Common myeloid progenitor, CD34-positive (primary cell): ENCODE measurements around the gene CCP110.

Experiments
- CTCF ChIA-PET: fragments of 350-600 bp; sonication (Branson Sonifier 250); formaldehyde crosslinking; loops from one replicate; lab custom pipeline; 2021; ENCODE audit warnings: antibody characterized with exemption; lab: Charles Lee
- POLR2A ChIA-PET: fragments of 350-600 bp; sonication (Branson Sonifier 250); formaldehyde crosslinking; loops from one replicate; lab custom pipeline; 2021; ENCODE audit warnings: antibody characterized with exemption; lab: Charles Lee
- DNase-seq, 3 donors: peaks; one replicate each; pipeline versions ENCODE4 v3.0.0 to v3.0.0-alpha.2; 2013
- H3K27ac ChIP-seq, 2 experiments: 1 replicate in 1 of 2; 2 replicates in 1 of 2; pipeline ENCODE4 v1.7.0; 2013; ENCODE audit warnings: inconsistent platforms in 2 of 2, low read length in 2 of 2, mild to moderate bottlenecking in 2 of 2, low read depth in 1 of 2, moderate library complexity in 1 of 2; ENCODE audit not compliant: severe bottlenecking in 2 of 2, insufficient read depth in 1 of 2, poor library complexity in 1 of 2
- H3K27me3 ChIP-seq, 5 experiments: replicated peaks in 2 of 5; 1 replicate in 3 of 5; 2 replicates in 2 of 5; pipeline versions ENCODE4 v1.6.1 to v1.7.0; 2013; ENCODE audit warnings: low read length in 4 of 5, mild to moderate bottlenecking in 2 of 5, moderate library complexity in 2 of 5, inconsistent platforms in 1 of 5; ENCODE audit not compliant: insufficient read depth in 5 of 5, control insufficient read depth in 4 of 5
- H3K36me3 ChIP-seq, 4 experiments: 1 replicate in 2 of 4; 2 replicates in 2 of 4; pipeline versions ENCODE4 v1.6.1 to v1.7.0; 2013; ENCODE audit warnings: low read length in 3 of 4, control low read depth in 1 of 4, mild to moderate bottlenecking in 1 of 4; ENCODE audit not compliant: control insufficient read depth in 4 of 4, insufficient read depth in 4 of 4
- H3K4me1 ChIP-seq, 4 experiments: 1 replicate in 3 of 4; 2 replicates in 1 of 4; pipeline versions ENCODE4 v1.6.1 to v1.7.1; 2013; ENCODE audit warnings: low read length in 3 of 4, mild to moderate bottlenecking in 3 of 4, control low read depth in 1 of 4, inconsistent platforms in 1 of 4, moderate library complexity in 1 of 4; ENCODE audit not compliant: control insufficient read depth in 4 of 4, insufficient read depth in 4 of 4; ENCODE audit errors: control extremely low read depth in 1 of 4
- H3K4me3 ChIP-seq, 7 experiments: 1 replicate in 4 of 7; 2 replicates in 3 of 7; pipeline versions ENCODE4 v1.5.1 to v1.7.0; 2013; ENCODE audit warnings: mild to moderate bottlenecking in 7 of 7, low read length in 6 of 7, moderate library complexity in 6 of 7, inconsistent platforms in 2 of 7, low read depth in 2 of 7, control low read depth in 1 of 7; ENCODE audit not compliant: insufficient read depth in 4 of 7, control insufficient read depth in 1 of 7; ENCODE audit errors: extremely low read depth in 1 of 7
- H3K9me3 ChIP-seq, 5 experiments: 1 replicate in 4 of 5; 2 replicates in 1 of 5; pipeline versions ENCODE4 v1.6.1 to v1.7.1; 2013; ENCODE audit warnings: low read length in 4 of 5, mild to moderate bottlenecking in 2 of 5, inconsistent platforms in 1 of 5, low read depth in 1 of 5, moderate library complexity in 1 of 5; ENCODE audit not compliant: control insufficient read depth in 4 of 5, insufficient read depth in 2 of 5; ENCODE audit errors: control extremely low read depth in 1 of 5
- WGBS: methylation state at CpG from one replicate; pipeline ENCODE4 v1.1.5; 2013; ENCODE audit not compliant: insufficient coverage; 5-methylcytosine and 5-hydroxymethylcytosine counted together

Gene CCP110

DNA sequence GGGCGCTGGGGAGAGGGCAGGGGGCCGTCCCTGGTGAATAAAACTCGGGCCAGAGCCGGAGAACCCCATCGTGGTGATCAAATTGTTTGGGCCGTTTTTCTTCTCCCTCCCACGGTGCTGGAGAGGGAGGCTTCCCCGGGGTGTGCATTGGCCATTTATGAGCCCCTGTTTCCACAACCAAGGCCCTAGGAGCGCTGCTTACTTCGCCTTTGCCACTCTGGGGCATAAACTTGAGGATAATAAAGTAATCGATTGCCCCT, 544 bp downstream of the CCP110 start:
- WGBS, result 0% methylated on average over 9 of the region's 11 CpGs
- Histone ChIP-seq H3K9me3 (no peaks in the 10 kb centered on the region), H3K4me1 (peaks cover 16 to 43% (median 37%) of the 10 kb centered on the region in 4 experiments), H3K4me3 (peak overlapping the region; percentile 91 to 99 (median 98)), H3K27ac (peak overlapping the region; percentile 70 to 91), H3K27me3 (no peaks in the 10 kb centered on the region), H3K36me3 (peaks cover 4 to 13% (median 8%) of the 10 kb centered on the region in 4 experiments)
- ChIA-PET POLR2A (interaction anchor here (1.9 kb wide), 1 partner anchor 31 kb away, joined by 11 read pairs; the partner anchor contains the start of gene VPS35L), CTCF (interaction anchor here (0.9 to 4.8 kb wide), 4 partner anchors 9 to 31 kb away, joined by 3 to 17 read pairs (median 4); partner anchors contain the start of gene VPS35L)
- DNase-seq, result peak in 1 of 3 donors; percentile 7

GRCh38 chr16:19524616-19525384, 1.1 kb downstream of the CCP110 start:
- ChIA-PET CTCF (interaction anchor here (0.9 to 4.8 kb wide), 5 partner anchors 9 to 31 kb away, joined by 3 to 17 read pairs (median 5); partner anchors contain the start of gene VPS35L), POLR2A (interaction anchor here (1.9 kb wide), 1 partner anchor 31 kb away, joined by 11 read pairs; the partner anchor contains the start of gene VPS35L)
- H3K27me3 ChIP-seq, result no peaks in the 10 kb centered on the region
- no peaks in the 10 kb centered on the region for H3K9me3 ChIP-seq
- peak overlapping the region; percentile 70 to 91 for H3K27ac ChIP-seq
- DNase-seq, result peak in 2 of 3 donors; percentile 46 to 61
- H3K4me1 ChIP-seq, result peaks cover 16 to 43% (median 35%) of the 10 kb centered on the region in 4 experiments
- H3K36me3 ChIP-seq, result peaks cover 4 to 17% (median 10%) of the 10 kb centered on the region in 4 experiments
- H3K4me3 ChIP-seq, result peak overlapping the region; percentile 91 to 99 (median 98)
- 2% methylated on average over 11 of the region's 19 CpGs for WGBS

DNA sequence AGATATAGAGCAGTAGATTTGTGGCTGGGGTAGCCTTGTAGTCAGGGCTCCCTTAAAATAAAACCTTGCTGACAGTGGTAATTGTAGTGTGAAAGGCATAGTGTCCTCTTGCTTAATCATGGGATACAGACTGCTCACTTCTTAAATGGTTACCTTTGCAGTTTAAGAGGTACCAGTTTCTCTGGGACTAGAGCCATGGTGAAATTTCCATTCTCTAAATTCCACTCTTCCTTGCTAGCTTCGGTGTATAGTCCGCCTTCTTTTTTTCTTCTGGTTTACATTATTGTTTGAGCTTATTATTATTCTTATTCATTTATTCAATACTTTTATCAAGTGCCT, 1.6 kb downstream of the CCP110 start:
- Histone ChIP-seq H3K4me1 (peaks cover 16 to 38% (median 31%) of the 10 kb centered on the region in 4 experiments), H3K4me3 (peak overlapping the region in 6 of 7 experiments; percentile 91 to 99 (median 97)), H3K27ac (peak overlapping the region in 1 of 2 experiments; percentile 91), H3K27me3 (no peaks in the 10 kb centered on the region), H3K9me3 (no peaks in the 10 kb centered on the region), H3K36me3 (peaks cover 4 to 21% (median 13%) of the 10 kb centered on the region in 4 experiments)
- ChIA-PET POLR2A (no interaction called here), CTCF (interaction anchor here (0.9 to 4.8 kb wide), 4 partner anchors 8 to 30 kb away, joined by 3 to 17 read pairs (median 6); partner anchors contain the start of gene VPS35L)
- no peak for DNase-seq
- no CpG with 5 or more reads among the region's 2 CpGs for WGBS

GRCh38 chr16:19527161-19527560, 3.4 kb downstream of the CCP110 start:
- CTCF ChIA-PET, result interaction anchor here (4.8 kb wide), 1 partner anchor 12 kb away, joined by 17 read pairs; no protein-coding TSS in a partner anchor
- no CpG with 5 or more reads among the region's 1 CpG for WGBS
- H3K9me3 ChIP-seq, result no peaks in the 10 kb centered on the region

GRCh38 chr16:19528666-19529065, 4.9 kb downstream of the CCP110 start:
- peaks cover 8 to 17% (median 11%) of the 10 kb centered on the region in 4 experiments for H3K4me1 ChIP-seq
- ChIA-PET POLR2A (no interaction called here), CTCF (no interaction called here)
- WGBS, result 97% methylated on average over 3 of the region's 3 CpGs
- no peak overlapping the region for H3K27ac ChIP-seq
- no peak for DNase-seq
- H3K36me3 ChIP-seq, result peaks cover 8 to 43% (median 25%) of the 10 kb centered on the region in 4 experiments
- H3K9me3 ChIP-seq, result no peaks in the 10 kb centered on the region
- H3K27me3 ChIP-seq, result no peaks in the 10 kb centered on the region
- no peak overlapping the region for H3K4me3 ChIP-seq

More at GRCh38 chr16:19527161-19527560, 3.4 kb downstream of the CCP110 start:
- Histone ChIP-seq H3K27ac (no peak overlapping the region), H3K36me3 (peaks cover 8 to 28% (median 17%) of the 10 kb centered on the region in 4 experiments), H3K4me3 (no peak overlapping the region), H3K27me3 (no peaks in the 10 kb centered on the region), H3K4me1 (peaks cover 11 to 28% (median 20%) of the 10 kb centered on the region in 4 experiments)
- POLR2A ChIA-PET, result no interaction called here
- DNase-seq, result no peak

- Histone ChIP-seq H3K4me1 (no peaks in the 10 kb centered on the region), H3K36me3 (peaks cover 15 to 64% (median 46%) of the 10 kb centered on the region in 4 experiments), H3K27ac (no peak overlapping the region), H3K4me3 (no peak overlapping the region), H3K9me3 (no peaks in the 10 kb centered on the region), H3K27me3 (no peaks in the 10 kb centered on the region)
- DNase-seq, result no peak
- no CpG with 5 or more reads among the region's 1 CpG for WGBS
- ChIA-PET POLR2A (no interaction called here), CTCF (no interaction called here)
These were observed 8.9 kb downstream of the CCP110 start for GRCh38 chr16:19532601-19533000.
